Epithelial cell of esophagus (primary cell): Measurements from ENCODE around the gene ANKFY1.

ENCODE experiments used
- DNase-seq: peaks from one replicate; pipeline ENCODE4 v3.0.0; 2010; ENCODE audit warnings: low read depth
- H3K4me3 ChIP-seq: 2 replicates; pipeline ENCODE4 v1.5.1; 2011; ENCODE audit warnings: mild to moderate bottlenecking, low read length, control low read depth
- TF ChIP-seq, protein P1 (sequence below): IDR thresholded peaks from 2 replicates; pipeline ENCODE4 v1.5.1; 2011; ENCODE audit warnings: low read depth, mild to moderate bottlenecking, low read length, control low read depth, inconsistent platforms; ENCODE audit not compliant: insufficient read depth; ENCODE audit errors: missing control alignments

Gene ANKFY1

DNA sequence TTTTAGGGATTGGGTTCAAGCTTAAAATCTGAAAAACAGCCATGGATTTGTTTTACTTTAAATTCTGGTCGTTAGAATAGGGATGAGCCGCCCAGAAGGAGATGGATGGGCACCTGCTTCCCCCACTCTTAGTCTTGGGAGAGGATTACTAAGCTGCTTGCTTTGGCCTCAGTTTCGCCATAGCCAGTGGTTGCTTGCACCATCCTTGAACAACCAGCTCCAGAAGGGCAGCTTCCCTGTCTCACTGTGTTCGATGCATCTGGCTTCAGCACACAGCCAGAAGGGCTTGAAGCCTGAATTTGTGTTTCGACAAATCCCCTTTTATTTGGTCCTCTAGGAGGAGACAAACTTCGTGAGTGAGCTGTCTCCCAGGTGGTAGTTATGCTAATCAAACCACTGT lies 113.7 kb downstream of the ANKFY1 start:
- TF ChIP-seq, protein P1, sequence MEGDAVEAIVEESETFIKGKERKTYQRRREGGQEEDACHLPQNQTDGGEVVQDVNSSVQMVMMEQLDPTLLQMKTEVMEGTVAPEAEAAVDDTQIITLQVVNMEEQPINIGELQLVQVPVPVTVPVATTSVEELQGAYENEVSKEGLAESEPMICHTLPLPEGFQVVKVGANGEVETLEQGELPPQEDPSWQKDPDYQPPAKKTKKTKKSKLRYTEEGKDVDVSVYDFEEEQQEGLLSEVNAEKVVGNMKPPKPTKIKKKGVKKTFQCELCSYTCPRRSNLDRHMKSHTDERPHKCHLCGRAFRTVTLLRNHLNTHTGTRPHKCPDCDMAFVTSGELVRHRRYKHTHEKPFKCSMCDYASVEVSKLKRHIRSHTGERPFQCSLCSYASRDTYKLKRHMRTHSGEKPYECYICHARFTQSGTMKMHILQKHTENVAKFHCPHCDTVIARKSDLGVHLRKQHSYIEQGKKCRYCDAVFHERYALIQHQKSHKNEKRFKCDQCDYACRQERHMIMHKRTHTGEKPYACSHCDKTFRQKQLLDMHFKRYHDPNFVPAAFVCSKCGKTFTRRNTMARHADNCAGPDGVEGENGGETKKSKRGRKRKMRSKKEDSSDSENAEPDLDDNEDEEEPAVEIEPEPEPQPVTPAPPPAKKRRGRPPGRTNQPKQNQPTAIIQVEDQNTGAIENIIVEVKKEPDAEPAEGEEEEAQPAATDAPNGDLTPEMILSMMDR, result no peak
- peak; percentile 26 for DNase-seq
- no peak overlapping the region for H3K4me3 ChIP-seq

DNA sequence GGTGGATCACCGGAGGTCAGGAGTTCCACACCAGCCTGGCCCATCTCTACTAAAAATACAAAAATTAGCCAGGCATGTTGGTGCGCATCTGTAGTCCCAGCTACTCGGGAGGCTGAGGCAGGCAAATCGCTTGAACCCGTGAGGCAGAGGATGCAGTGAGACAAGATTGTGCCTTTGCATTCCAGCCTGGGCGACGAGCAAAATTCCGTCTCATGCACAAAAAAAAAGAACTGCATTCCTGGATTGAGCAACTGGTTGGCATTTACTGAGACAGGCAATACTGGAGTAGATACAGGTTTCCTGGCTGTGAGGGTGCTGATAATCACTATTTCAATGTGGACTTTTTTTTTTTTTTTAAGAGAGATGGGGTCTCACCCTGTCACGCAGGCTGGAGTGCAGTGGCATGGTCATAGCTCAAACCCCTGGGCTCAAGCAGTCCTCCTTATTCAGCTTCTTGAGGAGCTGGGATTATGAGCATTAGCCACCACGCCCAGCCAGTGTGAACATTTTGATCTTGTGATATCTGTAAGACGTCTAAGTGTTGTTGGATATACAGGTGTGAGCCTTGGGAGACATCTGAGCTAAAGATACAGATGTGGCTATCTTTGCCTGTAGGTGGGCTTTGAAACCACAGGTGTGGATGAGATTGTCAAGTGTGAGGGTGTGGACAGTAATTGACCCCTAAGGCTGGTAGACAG lies 115.0 kb downstream of the ANKFY1 start:
- TF ChIP-seq, protein P1, result no peak
- no peak overlapping the region for H3K4me3 ChIP-seq
- DNase-seq, result no peak

DNA sequence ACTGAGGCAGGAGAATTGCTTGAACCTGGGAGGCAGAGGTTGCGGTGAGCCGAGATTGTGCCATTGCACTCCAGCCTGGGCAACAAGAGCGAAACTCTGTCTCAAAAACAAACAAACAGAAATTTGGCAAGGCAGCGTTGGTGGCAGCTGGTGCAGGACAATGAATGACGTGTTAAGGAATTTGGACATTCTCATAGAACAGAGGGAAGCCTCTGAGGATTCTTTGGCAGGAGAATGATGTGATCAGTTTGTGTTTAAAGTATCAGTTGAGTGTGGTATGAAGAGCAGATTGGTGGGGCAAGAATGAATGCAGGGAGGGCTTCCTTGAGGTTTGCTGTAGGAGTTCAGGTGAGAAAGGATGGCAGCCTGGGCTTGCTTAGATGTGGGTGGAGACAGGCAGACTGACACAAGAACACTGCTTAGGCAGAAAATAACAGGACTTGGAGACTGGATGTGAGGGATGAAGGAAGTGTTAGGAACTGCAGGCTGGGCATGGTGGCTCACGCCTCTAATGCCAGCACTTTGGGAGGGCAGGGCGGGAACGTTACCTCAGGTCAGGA lies 115.9 kb downstream of the ANKFY1 start:
- DNase-seq, result no peak
- no peak overlapping the region for H3K4me3 ChIP-seq
- TF ChIP-seq, protein P1, result no peak

DNA sequence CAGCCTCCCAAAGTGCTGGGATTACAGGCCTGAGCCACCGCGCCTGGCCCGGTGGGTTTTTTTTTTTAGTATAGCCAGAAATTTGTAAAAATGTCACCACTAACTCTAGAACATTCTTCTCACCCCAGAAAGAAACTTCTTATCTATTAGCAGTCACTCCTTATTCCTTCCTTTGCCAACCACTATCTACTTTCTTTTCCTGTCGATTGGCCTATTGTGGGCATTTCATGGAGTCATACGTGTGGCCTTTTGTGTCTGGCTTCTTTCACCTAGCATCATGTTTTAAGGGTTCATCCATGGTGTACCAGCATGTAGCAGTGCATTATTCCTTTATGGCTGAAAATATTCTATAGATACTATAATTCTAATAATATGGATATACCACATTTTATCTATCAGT lies 117.1 kb downstream of the ANKFY1 start:
- no peak for DNase-seq
- no peak overlapping the region for H3K4me3 ChIP-seq
- TF ChIP-seq, protein P1, result no peak

DNA sequence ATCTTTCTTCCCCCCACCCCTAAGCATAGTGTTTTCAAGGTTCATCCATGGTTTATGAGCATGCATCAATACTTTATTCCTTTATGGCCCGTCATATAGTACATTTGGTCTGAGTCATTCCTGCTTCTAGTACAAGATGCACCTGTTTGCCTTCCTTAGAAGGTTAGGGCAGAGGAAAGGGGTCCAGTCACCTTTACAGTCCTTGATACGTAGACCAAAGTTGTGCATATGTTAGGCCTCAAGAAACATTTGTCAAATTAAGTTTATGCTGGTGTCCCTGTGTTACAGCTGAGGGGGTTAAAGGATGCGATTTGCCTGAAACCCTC lies 119.4 kb downstream of the ANKFY1 start:
- peak; percentile 16 for DNase-seq
- TF ChIP-seq, protein P1, result no peak

DNA sequence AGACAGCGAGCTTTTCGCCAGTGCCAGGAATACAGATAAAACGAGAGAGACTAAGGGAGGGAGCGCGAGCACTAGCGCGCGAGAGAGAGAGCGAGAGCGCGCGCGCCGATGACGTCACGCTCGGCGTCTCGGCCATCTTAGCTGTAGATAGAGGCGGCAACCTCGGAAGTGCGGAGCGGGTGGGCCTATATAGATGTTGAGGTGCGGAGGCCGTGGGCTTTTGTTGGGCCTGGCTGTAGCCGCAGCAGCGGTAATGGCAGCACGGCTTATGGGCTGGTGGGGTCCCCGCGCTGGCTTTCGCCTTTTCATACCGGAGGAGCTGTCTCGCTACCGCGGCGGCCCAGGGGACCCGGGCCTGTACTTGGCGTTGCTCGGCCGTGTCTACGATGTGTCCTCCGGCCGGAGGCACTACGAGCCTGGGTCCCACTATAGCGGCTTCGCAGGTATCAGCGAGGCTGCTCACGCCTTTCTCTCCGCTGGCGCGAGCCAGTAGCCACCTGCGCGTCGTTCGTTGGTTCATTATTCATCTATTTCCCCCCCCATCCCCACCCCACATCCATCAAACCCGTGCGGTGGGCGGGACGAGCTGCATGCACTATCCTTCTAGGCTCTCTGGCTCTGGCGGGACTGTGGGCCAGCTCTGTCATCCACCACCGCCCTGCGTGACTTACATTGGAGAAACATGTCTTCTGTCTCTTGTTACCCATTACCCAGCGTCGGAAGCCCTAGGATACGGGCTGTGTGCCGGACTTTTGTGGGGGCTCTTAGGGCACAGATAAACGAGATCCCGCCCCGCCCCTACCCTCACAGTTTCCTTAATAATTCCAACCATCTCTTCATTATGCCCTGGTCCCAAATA lies 120.0 kb downstream of the ANKFY1 start:
- peak; percentile 94 for DNase-seq
- peak overlapping the region; percentile 92 for H3K4me3 ChIP-seq
- TF ChIP-seq, protein P1, result no peak

More for the DNA sequence above, 119.4 kb downstream of the ANKFY1 start:
- H3K4me3 ChIP-seq, result peak overlapping the region; percentile 92
